ENCODE data around the gene FAM120A. TPM values are rescaled to one million over a fixed set of nuclear protein-coding genes. Genes with fewer than 3 reads are reported as not detected.

The FAM120A gene
- total and polyA plus RNA-seq, 2 donors (not counting 1 experiment from before 2014, with no cell fraction given): 85.8 to 136 TPM

- Histone ChIP-seq H3K79me2 (ENCODE audit: control insufficient read depth, insufficient read depth, low read length) (peaks cover 75% of the 10 kb centered on the region), H4K20me1 (ENCODE audit: control insufficient read depth, extremely low read depth, insufficient read depth, low read length) (no peaks in the 10 kb centered on the region), H3K4me3 (replicated peaks in 1 of 4; ENCODE audit: control extremely low read depth in 1 of 4, insufficient read depth in 1 of 4, low read depth in 3 of 4, low read length in 4 of 4) (peak overlapping the region in 2 of 4 experiments; percentile 18 to 35), H3K27me3 (ENCODE audit: control insufficient read depth, insufficient read depth, low read length) (no peaks in the 10 kb centered on the region), H3K27ac (ENCODE audit: insufficient read depth, low read length) (peak overlapping the region; percentile 16), H3K4me2 (ENCODE audit: extremely low read depth, insufficient read depth, low read length) (peak overlapping the region; percentile 55), H2AFZ (ENCODE audit: low read length) (no peak overlapping the region), H3K36me3 (ENCODE audit: control insufficient read depth, insufficient read depth, low read length) (peaks cover 1% of the 10 kb centered on the region), H3K9me3 (ENCODE audit: control insufficient read depth, insufficient read depth, low read depth, low read length) (no peaks in the 10 kb centered on the region), H3K4me1 (ENCODE audit: control insufficient read depth, extremely low read depth, insufficient read depth, low read length) (peaks cover 8% of the 10 kb centered on the region), H3K9ac (ENCODE audit: insufficient read depth, low read length) (no peak overlapping the region)
- DNase-seq (ENCODE audit: low read depth in 2 of 2): peak; percentile 29 to 66
- TF ChIP-seq CTCF (conservative IDR thresholded peaks at IDR 0.05 in 1 of 2, IDR thresholded peaks at IDR 0.05 in 1 of 2; ENCODE audit: low read depth in 1 of 2, low read length in 2 of 2): no peak
- no peak for TF ChIP-seq EZH2 (IDR thresholded peaks at IDR 0.05; ENCODE audit: low read length, missing control alignments)
Measured at GRCh38 chr9:93468763-93469456, 17.4 kb downstream of the FAM120A start.

DNA sequence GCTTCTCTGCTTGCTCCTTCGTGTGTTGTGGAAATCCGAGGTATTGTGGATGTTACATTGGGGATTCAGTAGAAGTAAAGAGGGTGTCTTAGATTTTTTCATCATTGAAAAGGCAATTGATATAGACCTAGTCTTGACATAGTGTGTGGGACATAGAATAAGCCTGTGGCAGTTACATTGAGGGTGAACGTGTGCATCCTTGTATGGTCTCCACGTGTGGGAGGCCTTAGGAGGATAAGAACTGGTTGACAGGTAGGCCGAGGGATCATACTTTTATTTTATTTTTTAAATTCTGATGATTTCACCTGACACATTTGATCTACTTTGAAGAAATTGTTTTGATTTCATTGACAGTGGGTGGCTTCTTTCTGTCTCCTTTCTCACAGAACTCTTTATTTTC, 18.9 kb downstream of the FAM120A start:
- no peak for TF ChIP-seq CTCF (conservative IDR thresholded peaks at IDR 0.05 in 1 of 2, IDR thresholded peaks at IDR 0.05 in 1 of 2; ENCODE audit: low read depth in 1 of 2, low read length in 2 of 2)
- no peak for TF ChIP-seq EZH2 (IDR thresholded peaks at IDR 0.05; ENCODE audit: low read length, missing control alignments)
- H3K27me3 ChIP-seq (ENCODE audit: control insufficient read depth, insufficient read depth, low read length): no peaks in the 10 kb centered on the region
- DNase-seq (ENCODE audit: low read depth in 2 of 2): no peak
- H3K36me3 ChIP-seq (ENCODE audit: control insufficient read depth, insufficient read depth, low read length): peaks cover 1% of the 10 kb centered on the region
- peaks cover 67% of the 10 kb centered on the region for H3K79me2 ChIP-seq (ENCODE audit: control insufficient read depth, insufficient read depth, low read length)
- H4K20me1 ChIP-seq (ENCODE audit: control insufficient read depth, extremely low read depth, insufficient read depth, low read length): no peaks in the 10 kb centered on the region
- no peak overlapping the region for H3K4me2 ChIP-seq (ENCODE audit: extremely low read depth, insufficient read depth, low read length)
- no peak overlapping the region for H3K4me3 ChIP-seq (replicated peaks in 1 of 4; ENCODE audit: control extremely low read depth in 1 of 4, insufficient read depth in 1 of 4, low read depth in 3 of 4, low read length in 4 of 4)
- no peaks in the 10 kb centered on the region for H3K9me3 ChIP-seq (ENCODE audit: control insufficient read depth, insufficient read depth, low read depth, low read length)
- no peak overlapping the region for H3K27ac ChIP-seq (ENCODE audit: insufficient read depth, low read length)
- peaks cover 8% of the 10 kb centered on the region for H3K4me1 ChIP-seq (ENCODE audit: control insufficient read depth, extremely low read depth, insufficient read depth, low read length)
- no peak overlapping the region for H3K9ac ChIP-seq (ENCODE audit: insufficient read depth, low read length)
- no peak overlapping the region for H2AFZ ChIP-seq (ENCODE audit: low read length)

GRCh38 chr9:93471124-93471523, 19.6 kb downstream of the FAM120A start:
- DNase-seq (ENCODE audit: low read depth in 2 of 2): peak in 1 of 2 donors; percentile 55
- H3K27me3 ChIP-seq (ENCODE audit: control insufficient read depth, insufficient read depth, low read length): no peaks in the 10 kb centered on the region
- H2AFZ ChIP-seq (ENCODE audit: low read length): no peak overlapping the region
- H3K79me2 ChIP-seq (ENCODE audit: control insufficient read depth, insufficient read depth, low read length): peaks cover 63% of the 10 kb centered on the region
- H3K4me3 ChIP-seq (replicated peaks in 1 of 4; ENCODE audit: control extremely low read depth in 1 of 4, insufficient read depth in 1 of 4, low read depth in 3 of 4, low read length in 4 of 4): no peak overlapping the region
- peaks cover 8% of the 10 kb centered on the region for H3K4me1 ChIP-seq (ENCODE audit: control insufficient read depth, extremely low read depth, insufficient read depth, low read length)
- TF ChIP-seq CTCF (conservative IDR thresholded peaks at IDR 0.05 in 1 of 2, IDR thresholded peaks at IDR 0.05 in 1 of 2; ENCODE audit: low read depth in 1 of 2, low read length in 2 of 2) (no peak), EZH2 (IDR thresholded peaks at IDR 0.05; ENCODE audit: low read length, missing control alignments) (no peak)
- H3K4me2 ChIP-seq (ENCODE audit: extremely low read depth, insufficient read depth, low read length): no peak overlapping the region
- H3K36me3 ChIP-seq (ENCODE audit: control insufficient read depth, insufficient read depth, low read length): peaks cover 1% of the 10 kb centered on the region
- H3K27ac ChIP-seq (ENCODE audit: insufficient read depth, low read length): no peak overlapping the region
- H4K20me1 ChIP-seq (ENCODE audit: control insufficient read depth, extremely low read depth, insufficient read depth, low read length): no peaks in the 10 kb centered on the region
- no peaks in the 10 kb centered on the region for H3K9me3 ChIP-seq (ENCODE audit: control insufficient read depth, insufficient read depth, low read depth, low read length)
- no peak overlapping the region for H3K9ac ChIP-seq (ENCODE audit: insufficient read depth, low read length)

Measured in fibroblast of lung (primary cell).